PC-9 (cell line): ENCODE measurements around the gene RUNX1. TPM values are rescaled to one million over a fixed set of nuclear protein-coding genes. Genes with fewer than 3 reads are reported as not detected.

Experiments used
- BruUV-seq: library from RNA; stranded (reverse); fragments of 400-500 nt; replicated peaks from 2 replicates; lab custom pipeline; 2021; lab: Mats Ljungman, UMichigan
- CTCF ChIA-PET: fragments of 300-600 bp; sonication (Branson Sonifier 250); formaldehyde crosslinking; loops from one replicate; lab custom pipeline; 2022; ENCODE audit warnings: antibody characterized with exemption; lab: Charles Lee
- POLR2A ChIA-PET: fragments of 300-600 bp; sonication (Branson Sonifier 250); formaldehyde crosslinking; loops from one replicate; lab custom pipeline; 2022; ENCODE audit warnings: antibody characterized with exemption; ENCODE audit not compliant: unreplicated experiment; lab: Charles Lee
- DNase-seq, 2 experiments: peaks; one replicate each; pipeline versions ENCODE4 v3.0.0 to v3.0.0-alpha.2; 2015 to 2022; ENCODE audit warnings: mixed read lengths in 1 of 2
- H2AFZ ChIP-seq: fragments of 200-600 bp; sonication (generic); 2 replicates; pipeline ENCODE4 v1.8.1; 2017; ENCODE audit warnings: antibody characterized with exemption
- H3F3A ChIP-seq: fragments of 200-600 bp; sonication (generic); 2 replicates; pipeline ENCODE4 v1.8.1; 2017; ENCODE audit warnings: antibody characterized with exemption, mild to moderate bottlenecking, low read depth; ENCODE audit not compliant: insufficient read depth
- H3K27ac ChIP-seq: fragments of 200-600 bp; sonication (generic); 2 replicates; pipeline ENCODE4 v1.6.1; 2016; ENCODE audit warnings: mixed run types
- H3K27me3 ChIP-seq: fragments of 200-600 bp; sonication (generic); 2 replicates; pipeline ENCODE4 v1.6.1; 2016; ENCODE audit warnings: low read depth, mixed run types; ENCODE audit not compliant: insufficient read depth
- H3K36me3 ChIP-seq: fragments of 200-600 bp; sonication (generic); 2 replicates; pipeline ENCODE4 v1.6.1; 2016; ENCODE audit warnings: low read depth, mixed run types
- H3K4me1 ChIP-seq: fragments of 200-600 bp; sonication (generic); replicated peaks from 2 replicates; pipeline ENCODE4 v1.6.1; 2016; ENCODE audit warnings: mixed run types; ENCODE audit not compliant: insufficient read depth
- H3K4me2 ChIP-seq: fragments of 200-600 bp; sonication (generic); 2 replicates; pipeline ENCODE4 v1.6.1; 2017; ENCODE audit warnings: mixed run types
- H3K4me3 ChIP-seq: fragments of 200-600 bp; sonication (generic); 2 replicates; pipeline ENCODE4 v1.6.1; 2016; ENCODE audit warnings: mixed run types
- H3K79me2 ChIP-seq: fragments of 200-600 bp; sonication (generic); 2 replicates; pipeline ENCODE4 v1.6.1; 2017; ENCODE audit warnings: low read depth, mixed run types
- H3K9me2 ChIP-seq: fragments of 200-600 bp; sonication (generic); 2 replicates; pipeline ENCODE4 v1.8.1; 2017; ENCODE audit warnings: mild to moderate bottlenecking; ENCODE audit not compliant: insufficient read depth
- H3K9me3 ChIP-seq: fragments of 200-600 bp; sonication (generic); 2 replicates; pipeline ENCODE4 v1.8.1; 2016; ENCODE audit warnings: low read depth; ENCODE audit not compliant: insufficient read depth
- H4K20me1 ChIP-seq: fragments of 200-600 bp; sonication (generic); 2 replicates; pipeline ENCODE4 v1.8.1; 2017; ENCODE audit not compliant: insufficient read depth
- EZH2 ChIP-seq: fragments of 200-600 bp; sonication (generic); IDR thresholded peaks from 2 replicates; pipeline ENCODE4 v1.8.0; 2017; ENCODE audit warnings: antibody characterized with exemption, low read depth
- intact Hi-C: fragments of 100-400 bp; cut with micrococcal nuclease; formaldehyde crosslinking; loops from one replicate; pipeline ENCODE4 v1.10.0; 2022; ENCODE audit not compliant: unreplicated experiment
- total RNA-seq: library from RNA; stranded (reverse); gene quantifications from 2 replicates; pipeline ENCODE4 v1.2.3, GENCODE V29; 2021
- TF ChIP-seq, protein P1 (sequence below): fragments of 200-600 bp; sonication (generic); conservative IDR thresholded peaks from 2 replicates; pipeline ENCODE4 v1.6.1; 2017; ENCODE audit warnings: mixed run types, antibody characterized with exemption, mild to moderate bottlenecking, moderate library complexity

The RUNX1 gene
- total RNA-seq, 1 experiment from 2014 or later: 58.5 TPM

DNA sequence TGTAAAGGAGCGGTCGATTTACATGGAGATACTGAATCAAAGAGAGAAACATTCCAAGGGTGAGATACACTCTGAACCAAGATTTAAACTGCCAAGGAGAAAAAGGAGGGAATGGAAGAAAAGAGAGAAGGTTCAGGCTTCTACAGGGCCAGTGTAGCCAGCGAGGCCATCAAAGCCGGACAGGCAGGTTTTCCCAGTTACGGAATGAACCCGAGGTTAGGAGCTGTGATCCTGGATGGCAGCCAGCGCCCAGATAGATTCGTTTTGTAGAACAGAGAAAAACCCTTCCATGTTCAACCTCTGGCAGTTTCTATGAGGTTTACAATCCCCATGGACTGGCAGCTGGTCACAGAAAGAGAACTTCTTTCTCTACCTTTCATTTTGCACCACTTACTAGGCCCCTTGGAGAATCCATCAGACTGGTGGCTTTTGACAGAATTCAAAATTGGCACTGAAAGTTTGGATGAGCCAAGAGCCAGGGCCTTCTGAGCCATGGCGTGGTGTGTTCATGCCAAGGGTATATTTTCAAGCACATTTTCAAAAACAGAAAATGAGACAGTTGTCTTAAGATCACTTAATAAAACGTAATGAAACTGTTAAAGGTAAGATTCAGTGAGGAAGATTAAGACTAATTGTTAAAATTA, 171.5 kb downstream of the RUNX1 start:
- H3K4me3 ChIP-seq: peak overlapping the region; percentile 51; the same call in 1 of the 2 replicates
- H2AFZ ChIP-seq: no peak overlapping the region
- peak; percentile 76 to 82 for DNase-seq
- H3K9me3 ChIP-seq: no peaks in the 10 kb centered on the region
- peak overlapping the region; percentile 85 for H3K27ac ChIP-seq
- H3K4me1 ChIP-seq: peaks cover 70% of the 10 kb centered on the region
- peaks cover 56% of the 10 kb centered on the region for H3K36me3 ChIP-seq
- H3K9me2 ChIP-seq: no peaks in the 10 kb centered on the region
- H3K79me2 ChIP-seq: peaks cover 96% of the 10 kb centered on the region
- H3K27me3 ChIP-seq: no peaks in the 10 kb centered on the region
- peaks cover 16% of the 10 kb centered on the region; the same call in 1 of the 2 replicates for H4K20me1 ChIP-seq
- TF ChIP-seq, protein P1, sequence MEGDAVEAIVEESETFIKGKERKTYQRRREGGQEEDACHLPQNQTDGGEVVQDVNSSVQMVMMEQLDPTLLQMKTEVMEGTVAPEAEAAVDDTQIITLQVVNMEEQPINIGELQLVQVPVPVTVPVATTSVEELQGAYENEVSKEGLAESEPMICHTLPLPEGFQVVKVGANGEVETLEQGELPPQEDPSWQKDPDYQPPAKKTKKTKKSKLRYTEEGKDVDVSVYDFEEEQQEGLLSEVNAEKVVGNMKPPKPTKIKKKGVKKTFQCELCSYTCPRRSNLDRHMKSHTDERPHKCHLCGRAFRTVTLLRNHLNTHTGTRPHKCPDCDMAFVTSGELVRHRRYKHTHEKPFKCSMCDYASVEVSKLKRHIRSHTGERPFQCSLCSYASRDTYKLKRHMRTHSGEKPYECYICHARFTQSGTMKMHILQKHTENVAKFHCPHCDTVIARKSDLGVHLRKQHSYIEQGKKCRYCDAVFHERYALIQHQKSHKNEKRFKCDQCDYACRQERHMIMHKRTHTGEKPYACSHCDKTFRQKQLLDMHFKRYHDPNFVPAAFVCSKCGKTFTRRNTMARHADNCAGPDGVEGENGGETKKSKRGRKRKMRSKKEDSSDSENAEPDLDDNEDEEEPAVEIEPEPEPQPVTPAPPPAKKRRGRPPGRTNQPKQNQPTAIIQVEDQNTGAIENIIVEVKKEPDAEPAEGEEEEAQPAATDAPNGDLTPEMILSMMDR: no peak
- TF ChIP-seq EZH2: no peak
- peak overlapping the region; percentile 86 for H3K4me2 ChIP-seq
- intact Hi-C loops: loop anchor here (1.0 kb wide), 1 partner anchor 13 kb away; no protein-coding TSS in a partner anchor
- ChIA-PET CTCF (no interaction called here), POLR2A (interaction anchor here (0.6 to 0.7 kb wide), 5 partner anchors 31 to 1336 kb away, joined by 3 to 23 read pairs (median 5); partner anchors contain the start of gene GART)
- no TSS peak for BruUV-seq
- peaks cover 68% of the 10 kb centered on the region for H3F3A ChIP-seq

DNA sequence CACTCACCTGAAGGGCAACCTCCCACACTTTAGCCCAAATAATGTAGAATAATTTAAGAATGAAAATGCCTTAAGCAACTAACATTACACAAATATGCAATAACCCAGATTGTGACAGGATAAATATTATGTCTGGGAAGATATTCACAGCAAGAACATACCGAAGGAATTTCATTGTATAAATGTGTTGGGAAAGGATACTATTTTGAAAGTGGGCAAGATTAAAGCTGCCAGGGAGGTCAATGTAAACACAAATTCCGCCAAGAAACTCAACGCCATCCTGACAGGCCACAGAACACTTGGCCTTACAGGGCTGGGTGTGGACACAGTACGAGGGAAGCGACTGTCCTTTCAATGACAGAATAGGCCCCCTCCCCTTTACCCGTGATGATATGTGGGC, 173.3 kb downstream of the RUNX1 start:
- Histone ChIP-seq H3K9me3 (no peaks in the 10 kb centered on the region), H2AFZ (no peak overlapping the region), H3K36me3 (peaks cover 58% of the 10 kb centered on the region), H3K4me2 (no peak overlapping the region), H3K27me3 (no peaks in the 10 kb centered on the region), H3K79me2 (peaks cover 96% of the 10 kb centered on the region), H3F3A (peaks cover 52% of the 10 kb centered on the region), H3K9me2 (no peaks in the 10 kb centered on the region), H3K4me3 (no peak overlapping the region), H4K20me1 (peaks cover 12% of the 10 kb centered on the region; the same call in 1 of the 2 replicates), H3K4me1 (peaks cover 53% of the 10 kb centered on the region), H3K27ac (no peak overlapping the region; the same call in 1 of the 2 replicates)
- ChIA-PET CTCF (no interaction called here), POLR2A (no interaction called here)
- intact Hi-C loops: no loop called here
- DNase-seq: no peak
- TF ChIP-seq, protein P1: no peak
- TF ChIP-seq EZH2: no peak
- no TSS peak for BruUV-seq

DNA sequence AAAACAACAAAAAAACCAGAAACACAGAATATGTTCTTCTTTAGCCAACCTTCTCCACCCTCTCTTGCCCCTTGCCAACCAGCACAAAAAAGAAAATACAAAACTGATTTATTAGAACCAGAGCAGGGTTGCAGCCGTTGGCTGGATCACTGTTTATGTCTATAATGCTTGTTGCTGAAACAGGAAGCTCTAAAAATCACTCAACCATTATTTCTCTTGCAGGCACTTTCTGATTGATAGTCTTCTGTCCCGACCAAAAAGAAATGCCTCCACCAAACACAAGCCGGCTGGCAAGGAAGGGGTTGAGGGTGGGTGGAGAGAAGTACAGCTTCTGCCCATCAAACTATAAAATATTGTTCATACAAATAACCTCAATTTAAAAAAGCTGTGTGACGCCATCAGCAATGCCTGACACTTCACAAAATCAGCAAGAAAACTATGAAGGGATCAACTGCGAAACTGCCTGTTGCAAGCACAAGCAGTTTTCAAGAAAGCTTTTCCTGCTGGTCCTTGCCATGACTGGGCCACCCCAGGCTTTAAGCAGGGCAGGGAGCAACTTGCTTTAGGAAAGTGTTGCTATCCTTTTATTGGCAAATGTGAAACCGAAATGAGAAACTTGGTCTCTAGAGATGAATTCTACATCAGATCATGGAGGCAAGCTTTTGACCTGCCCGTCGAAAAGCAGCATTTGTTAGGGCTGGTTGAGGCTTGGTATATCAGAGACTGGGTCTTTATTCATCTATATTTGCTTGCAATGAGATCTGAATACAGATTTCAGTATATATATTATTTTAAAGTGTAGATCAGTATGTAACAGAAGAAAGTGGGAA, 174.2 kb downstream of the RUNX1 start:
- TF ChIP-seq EZH2: no peak
- TF ChIP-seq, protein P1: no peak
- H3K9me2 ChIP-seq: no peaks in the 10 kb centered on the region
- intact Hi-C loops: no loop called here
- no peak for DNase-seq
- H3K9me3 ChIP-seq: no peaks in the 10 kb centered on the region
- no TSS peak for BruUV-seq
- CTCF ChIA-PET: no interaction called here
- H3K4me2 ChIP-seq: no peak overlapping the region
- H2AFZ ChIP-seq: no peak overlapping the region
- peaks cover 96% of the 10 kb centered on the region for H3K79me2 ChIP-seq
- no peak overlapping the region for H3K4me3 ChIP-seq
- POLR2A ChIA-PET: no interaction called here
- H3K27ac ChIP-seq: no peak overlapping the region
- H3F3A ChIP-seq: peaks cover 47% of the 10 kb centered on the region
- H3K27me3 ChIP-seq: no peaks in the 10 kb centered on the region
- peaks cover 12% of the 10 kb centered on the region; the same call in 1 of the 2 replicates for H4K20me1 ChIP-seq
- peaks cover 48% of the 10 kb centered on the region for H3K4me1 ChIP-seq
- peaks cover 50% of the 10 kb centered on the region for H3K36me3 ChIP-seq
